HL-60/S4 (cell line): ENCODE measurements around the gene KCNIP4.

ENCODE experiments used
- in situ Hi-C: fragments of 300-500 bp; cut with MboI; formaldehyde crosslinking; loops from 2 replicates; pipeline ENCODE4 v1.14.3; 2022; ENCODE audit warnings: low sequenced_read_pairs

The KCNIP4 gene

DNA sequence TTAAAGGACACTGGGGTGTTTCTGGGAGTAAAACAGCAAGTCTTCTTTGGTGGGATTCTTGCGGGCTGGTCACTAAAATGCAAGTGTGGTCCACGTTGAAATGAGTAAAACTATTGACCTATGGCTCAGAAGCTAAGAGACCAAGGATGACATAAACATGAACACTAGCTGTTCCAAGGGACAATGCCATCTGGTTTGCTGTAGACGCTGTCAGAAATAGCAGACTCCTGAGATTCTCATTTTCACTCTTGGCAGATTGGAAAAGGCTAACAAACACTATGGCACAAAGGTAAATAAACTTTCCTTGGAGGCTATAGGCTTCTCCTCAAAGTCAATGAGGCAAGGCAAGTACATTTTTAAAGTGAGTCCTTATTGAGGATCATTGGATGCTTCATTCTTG, 343.6 kb downstream of the KCNIP4 start:
- in situ Hi-C loops, result no loop called here

DNA sequence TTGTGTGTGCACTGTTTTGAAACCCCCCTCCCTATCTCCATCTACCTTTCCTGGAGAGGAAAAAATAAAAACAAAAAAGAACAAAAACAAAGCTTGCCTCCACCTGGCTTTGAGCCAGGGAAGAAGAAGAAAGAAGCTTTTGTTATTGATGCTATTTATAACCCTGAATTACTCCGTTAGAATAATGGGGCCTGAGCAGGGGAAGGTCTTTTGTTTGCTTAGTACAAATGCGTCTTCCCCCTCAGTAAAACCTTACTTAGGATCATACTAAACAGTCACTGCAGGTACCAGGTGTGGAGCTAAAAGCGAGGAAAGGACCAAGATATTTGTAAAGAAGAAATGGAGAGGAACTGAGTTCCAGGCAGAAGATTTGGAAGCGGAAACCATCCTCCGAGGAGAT, 352.1 kb downstream of the KCNIP4 start:
- in situ Hi-C loops, result no loop called here

DNA sequence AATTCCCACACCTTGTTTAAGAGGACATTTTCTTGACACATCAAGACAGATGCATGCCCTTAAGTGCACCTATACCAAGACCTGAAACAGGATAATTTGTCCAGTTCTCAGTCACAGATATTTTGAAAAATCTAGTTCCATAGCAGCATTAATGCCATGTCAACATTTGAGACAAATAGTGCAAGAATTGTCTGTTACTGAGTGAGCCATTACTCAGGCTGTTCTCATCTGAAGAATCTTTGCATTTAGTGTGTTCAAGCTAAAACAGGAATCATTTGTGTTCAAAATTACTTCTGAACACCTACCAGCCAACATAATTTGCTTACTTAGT, 354.9 kb downstream of the KCNIP4 start:
- in situ Hi-C loops, result no loop called here

DNA sequence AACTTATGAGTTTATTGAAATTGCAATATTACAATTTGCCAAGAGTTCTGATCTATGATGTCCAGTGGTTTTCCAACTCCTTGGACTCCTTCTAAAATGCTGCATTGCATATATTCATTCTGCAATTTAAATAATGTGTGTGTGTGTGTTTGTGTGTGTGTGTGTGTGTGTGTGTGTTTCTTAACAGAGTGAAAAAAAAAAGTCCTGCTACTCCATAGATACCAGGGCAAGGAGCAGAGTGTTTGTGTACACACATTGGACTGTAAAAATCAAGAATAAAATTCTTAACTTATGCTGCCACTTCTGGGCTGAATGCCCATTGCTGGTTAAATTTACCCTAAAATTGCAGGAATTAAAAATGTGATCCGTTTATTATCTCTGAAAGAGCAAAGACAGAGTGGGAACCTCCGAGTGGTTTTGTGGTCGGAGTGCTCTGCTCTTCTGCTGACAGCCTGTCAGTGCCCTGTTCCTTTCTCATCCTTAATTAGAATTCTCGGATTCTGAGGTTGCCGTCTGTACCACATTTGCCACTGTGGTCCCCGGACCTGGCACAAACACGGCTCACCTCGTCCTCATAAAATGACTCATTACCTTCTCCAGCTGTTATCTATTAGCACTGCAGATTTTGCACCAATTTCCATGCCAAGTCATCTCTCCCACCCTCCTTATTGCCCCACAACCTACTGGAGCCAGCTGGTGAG, 355.5 kb downstream of the KCNIP4 start:
- in situ Hi-C loops, result no loop called here

DNA sequence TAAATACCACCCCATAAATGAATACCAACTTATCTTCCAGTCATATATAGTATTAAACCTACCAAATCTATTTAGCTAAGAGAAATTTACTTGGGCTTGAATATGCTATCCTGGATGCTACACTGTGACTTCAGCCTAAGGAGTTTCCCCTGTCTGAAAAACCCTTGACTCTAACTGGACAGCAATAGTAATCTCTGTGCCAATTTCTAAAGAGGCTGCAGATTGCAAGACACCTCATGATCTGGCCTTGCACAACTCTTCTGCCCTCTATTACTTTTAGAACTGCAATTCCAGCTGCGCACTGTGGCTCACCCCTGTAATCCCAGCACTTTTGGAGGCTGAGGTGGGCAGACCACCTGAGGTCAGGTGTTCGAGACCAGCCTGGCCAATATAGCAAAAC, 371.5 kb downstream of the KCNIP4 start:
- in situ Hi-C loops, result no loop called here

DNA sequence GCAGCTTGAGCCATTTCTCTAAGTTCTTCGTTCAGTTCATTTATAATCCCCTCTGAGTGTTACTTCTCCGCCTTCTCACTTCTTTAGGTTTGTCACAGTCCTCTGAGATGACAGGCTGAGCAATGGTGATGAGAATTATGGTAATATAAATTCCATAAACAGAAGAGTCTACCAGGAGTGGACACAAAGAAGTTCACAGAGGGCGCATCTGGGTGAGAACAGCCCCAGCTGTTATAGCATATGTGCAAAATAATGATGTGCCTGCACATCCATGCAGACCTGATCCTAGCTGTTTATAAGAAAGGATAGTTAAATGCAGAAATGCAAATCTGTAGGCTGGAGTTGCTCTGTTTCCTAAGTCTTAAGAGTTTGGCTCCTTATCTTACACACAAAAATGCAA, 377.5 kb downstream of the KCNIP4 start:
- in situ Hi-C loops, result no loop called here

DNA sequence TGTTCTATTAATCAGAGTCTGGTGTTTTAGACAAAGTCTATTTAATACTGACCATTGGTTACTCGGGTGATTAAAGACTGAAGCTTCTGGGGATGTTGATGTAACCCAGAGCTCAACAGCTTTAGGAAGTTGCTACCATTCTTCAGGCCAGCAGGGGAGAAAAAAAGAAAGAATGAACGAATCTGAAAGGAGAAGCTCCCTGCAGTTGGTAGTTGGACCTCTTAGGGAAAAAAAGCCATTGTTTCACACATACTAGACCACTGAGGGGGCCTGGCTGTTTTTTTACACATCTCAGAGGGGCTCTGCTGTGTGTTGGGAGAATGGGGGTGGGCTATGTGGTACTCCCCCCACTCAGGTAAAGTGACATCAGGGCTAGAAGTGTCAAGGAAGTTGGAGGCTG, 378.9 kb downstream of the KCNIP4 start:
- in situ Hi-C loops, result no loop called here

DNA sequence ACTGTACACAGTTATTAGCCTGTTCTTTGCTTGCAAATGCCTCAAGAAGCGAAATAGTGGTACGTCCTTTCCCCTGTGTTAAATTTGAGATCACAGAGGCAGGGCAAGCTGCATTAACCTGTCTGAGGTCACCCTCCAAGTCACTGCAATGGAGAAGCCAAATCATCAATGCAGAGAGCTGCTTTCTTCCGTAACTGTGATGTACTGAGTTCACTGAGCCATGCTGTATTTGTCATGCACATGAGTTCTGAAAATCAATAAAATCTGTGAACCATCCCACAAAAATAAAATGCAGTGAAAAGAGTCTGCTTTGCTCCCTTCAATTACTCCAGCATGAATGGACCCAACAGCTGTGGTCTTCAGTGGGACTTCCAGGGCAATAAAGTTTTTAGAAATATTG, 393.5 kb downstream of the KCNIP4 start:
- in situ Hi-C loops, result no loop called here

DNA sequence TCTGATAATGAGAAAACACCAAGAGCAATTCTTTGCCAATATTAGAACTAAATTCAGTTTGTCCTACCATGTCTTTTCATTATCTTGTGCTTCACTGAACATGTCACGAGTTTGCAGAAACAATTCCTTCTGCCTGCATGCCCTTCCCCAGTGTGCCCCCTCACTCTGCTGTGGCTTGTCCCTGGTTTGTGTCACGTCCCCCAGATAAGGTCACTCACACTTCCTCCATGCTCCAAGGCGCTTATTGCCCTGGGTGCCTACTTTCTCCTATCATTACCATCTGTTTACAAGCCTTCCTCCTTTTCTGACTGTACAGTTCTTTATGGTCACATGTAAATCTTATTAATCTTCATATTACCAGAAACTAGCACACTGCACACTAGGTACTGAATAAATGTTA, 394.1 kb downstream of the KCNIP4 start:
- in situ Hi-C loops, result no loop called here

DNA sequence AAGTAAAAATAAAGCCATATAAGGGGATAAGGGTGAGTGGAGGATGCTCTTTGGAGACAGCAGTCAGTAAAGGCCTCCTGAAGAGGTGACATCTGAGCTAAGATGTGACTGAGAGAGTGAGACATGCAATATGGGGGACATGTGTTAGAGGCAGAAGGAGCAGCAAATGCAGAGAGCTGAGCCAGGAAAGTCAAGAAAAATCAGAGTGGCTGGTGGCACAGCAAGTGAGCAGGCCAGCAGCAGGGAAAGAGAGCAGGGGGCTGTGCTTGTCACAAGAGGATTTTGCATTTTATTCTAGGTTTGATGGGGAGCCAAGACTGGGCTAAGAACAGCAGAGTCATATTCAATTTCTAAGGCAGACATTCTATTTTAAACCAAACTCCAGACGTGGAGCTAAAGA, 394.5 kb downstream of the KCNIP4 start:
- in situ Hi-C loops, result no loop called here

DNA sequence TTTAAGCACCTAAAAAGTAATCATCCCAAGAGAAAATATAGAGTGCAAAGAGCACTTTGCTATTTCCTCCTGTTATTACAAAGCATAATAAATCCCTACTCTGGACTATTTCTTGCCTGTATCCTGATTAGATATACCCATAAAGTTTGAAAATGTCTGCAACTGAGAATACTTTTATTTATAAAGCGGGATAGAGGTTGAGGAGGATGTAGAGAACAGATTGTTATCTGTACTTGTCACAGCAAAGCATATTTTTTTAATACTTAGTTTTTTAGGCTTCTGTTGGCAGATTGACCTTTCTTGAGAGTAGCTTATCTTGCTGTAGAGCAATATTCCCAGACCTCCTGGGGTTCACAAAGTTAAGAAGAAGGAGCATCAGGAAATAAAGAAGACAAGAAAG, 396.1 kb downstream of the KCNIP4 start:
- in situ Hi-C loops, result no loop called here

DNA sequence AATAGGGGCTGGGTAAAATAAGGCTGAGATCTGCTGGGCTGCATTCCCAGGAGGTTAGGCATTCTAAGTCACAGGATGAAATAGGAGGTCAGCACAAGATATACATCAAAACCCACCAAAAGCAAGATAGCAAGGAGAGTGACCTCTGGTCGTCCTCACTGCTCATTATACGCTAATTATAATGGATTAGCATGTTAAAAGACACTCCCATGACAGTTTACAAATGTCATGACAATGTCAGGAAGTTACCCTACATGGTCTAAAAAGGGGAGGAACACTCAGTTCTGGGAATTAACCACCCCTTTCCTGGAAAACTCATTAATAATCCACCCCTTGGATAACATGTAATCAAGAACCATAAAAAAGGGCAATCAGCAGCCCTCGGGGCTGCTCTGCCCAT, 403.6 kb downstream of the KCNIP4 start:
- in situ Hi-C loops, result no loop called here

DNA sequence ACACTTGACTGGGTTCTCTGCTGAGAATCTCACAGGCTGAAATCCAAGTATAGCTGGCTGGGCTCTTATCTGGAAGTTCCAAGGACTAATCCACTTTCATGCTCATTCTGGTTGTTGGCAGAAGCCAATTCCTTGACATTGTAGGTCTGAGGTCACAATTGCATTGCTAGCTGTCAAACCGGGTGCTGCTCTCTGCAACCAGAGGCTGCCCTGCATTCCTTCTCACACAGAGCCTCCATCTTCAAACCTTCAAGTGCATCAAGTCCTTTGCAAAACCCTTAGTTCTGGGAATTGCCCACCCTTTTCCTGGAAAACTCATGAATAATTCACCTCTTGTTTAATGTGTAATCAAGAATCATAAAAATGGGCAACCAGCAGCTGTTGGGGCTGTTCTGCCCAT, 404.2 kb downstream of the KCNIP4 start:
- in situ Hi-C loops, result no loop called here

DNA sequence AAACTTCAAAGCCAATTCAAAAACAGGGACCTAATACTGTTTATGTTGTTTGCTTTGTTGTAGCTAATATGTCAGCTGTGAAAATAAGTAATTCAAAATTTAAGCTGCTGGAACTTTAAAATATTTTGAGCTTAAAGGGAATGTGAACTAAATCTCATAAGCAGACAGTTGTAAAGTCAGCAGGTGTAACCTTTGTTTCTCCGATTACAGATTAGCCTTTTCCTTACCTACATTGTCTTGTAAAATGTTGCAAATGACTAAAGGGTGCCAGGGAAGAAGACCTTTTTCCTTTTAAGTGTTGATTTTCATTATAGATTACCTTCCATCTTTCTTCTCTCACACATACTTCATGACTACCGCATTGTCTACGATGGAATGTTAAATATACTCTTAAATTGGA, 405.1 kb downstream of the KCNIP4 start:
- in situ Hi-C loops, result no loop called here

DNA sequence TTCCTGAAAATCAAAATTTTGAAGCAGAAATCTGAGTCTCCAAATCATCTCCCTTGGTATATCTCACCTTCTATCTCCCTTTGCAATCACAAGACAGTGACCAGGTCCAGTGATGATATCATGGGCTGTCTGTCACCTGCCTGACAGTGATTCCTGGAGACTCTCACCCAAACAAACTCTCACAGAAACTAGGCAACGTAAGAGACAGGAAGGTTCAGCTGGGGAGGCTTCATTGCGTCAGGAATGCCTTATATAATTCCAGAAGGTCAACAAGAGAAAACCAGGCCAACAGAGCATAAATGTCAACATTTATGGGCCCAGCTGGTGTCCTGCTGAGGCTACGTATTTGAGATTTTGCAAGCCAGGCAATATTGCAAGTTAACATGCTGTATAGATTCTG, 412.7 kb downstream of the KCNIP4 start:
- in situ Hi-C loops, result no loop called here

DNA sequence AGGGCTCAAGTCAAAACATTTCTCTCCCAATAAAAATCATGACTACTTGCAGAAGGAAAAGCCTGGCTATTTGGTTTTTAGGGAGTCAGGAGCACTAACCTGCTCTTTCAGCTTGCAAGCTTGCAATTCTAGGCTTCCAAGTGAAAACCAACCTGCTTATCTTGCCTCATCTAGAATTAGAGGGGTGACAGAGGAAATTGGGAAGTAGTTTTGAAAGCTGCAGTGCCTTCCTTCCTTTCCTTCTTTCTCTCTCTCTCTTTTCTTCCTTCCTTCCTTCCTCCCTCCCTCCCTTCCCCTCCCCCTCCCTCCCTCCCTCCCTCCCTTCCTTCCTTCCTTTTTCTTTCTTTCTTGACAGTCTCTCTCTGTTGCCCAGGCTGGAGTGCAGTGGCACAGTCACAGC, 417.5 kb downstream of the KCNIP4 start:
- in situ Hi-C loops, result no loop called here

DNA sequence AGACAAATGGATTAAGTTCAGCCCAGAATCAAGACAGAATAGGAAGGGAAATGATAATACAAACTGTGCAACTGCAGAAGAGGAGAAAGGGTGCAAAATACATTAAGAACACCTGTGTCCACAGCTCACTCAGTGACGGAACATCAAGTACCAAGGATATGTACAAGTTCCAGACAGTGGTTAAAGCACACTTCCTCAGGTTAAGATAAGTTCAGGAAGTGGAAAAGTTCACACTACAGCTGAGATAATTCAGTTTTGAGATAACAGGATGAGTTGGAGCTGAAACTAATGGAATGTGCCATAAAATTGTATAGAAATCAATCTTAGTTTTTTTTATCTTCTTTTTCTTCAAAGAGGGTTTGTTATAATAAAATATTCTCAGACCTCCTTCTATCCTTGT, 419.4 kb downstream of the KCNIP4 start:
- in situ Hi-C loops, result no loop called here

DNA sequence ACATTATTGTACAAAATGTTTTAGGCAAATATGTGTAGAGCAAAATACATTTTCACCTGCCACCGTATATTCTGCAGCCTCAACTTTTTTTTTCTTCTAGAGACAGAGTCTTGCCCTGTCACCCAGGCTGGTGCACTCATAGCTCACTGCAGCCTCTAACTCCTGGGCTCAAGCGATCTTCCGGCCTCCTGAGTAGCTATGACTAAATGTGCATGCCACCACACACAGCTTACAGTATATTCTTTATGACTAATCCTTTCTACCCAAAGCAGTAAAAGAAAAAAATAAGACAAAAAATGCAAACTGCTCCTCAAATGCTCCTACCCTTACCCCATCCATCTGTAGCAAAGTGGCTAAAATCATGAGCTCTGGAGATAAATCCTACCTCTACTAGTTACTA, 426.3 kb downstream of the KCNIP4 start:
- in situ Hi-C loops, result loop anchor here (25.0 kb wide), 1 partner anchor 240 kb away; no protein-coding TSS in a partner anchor

DNA sequence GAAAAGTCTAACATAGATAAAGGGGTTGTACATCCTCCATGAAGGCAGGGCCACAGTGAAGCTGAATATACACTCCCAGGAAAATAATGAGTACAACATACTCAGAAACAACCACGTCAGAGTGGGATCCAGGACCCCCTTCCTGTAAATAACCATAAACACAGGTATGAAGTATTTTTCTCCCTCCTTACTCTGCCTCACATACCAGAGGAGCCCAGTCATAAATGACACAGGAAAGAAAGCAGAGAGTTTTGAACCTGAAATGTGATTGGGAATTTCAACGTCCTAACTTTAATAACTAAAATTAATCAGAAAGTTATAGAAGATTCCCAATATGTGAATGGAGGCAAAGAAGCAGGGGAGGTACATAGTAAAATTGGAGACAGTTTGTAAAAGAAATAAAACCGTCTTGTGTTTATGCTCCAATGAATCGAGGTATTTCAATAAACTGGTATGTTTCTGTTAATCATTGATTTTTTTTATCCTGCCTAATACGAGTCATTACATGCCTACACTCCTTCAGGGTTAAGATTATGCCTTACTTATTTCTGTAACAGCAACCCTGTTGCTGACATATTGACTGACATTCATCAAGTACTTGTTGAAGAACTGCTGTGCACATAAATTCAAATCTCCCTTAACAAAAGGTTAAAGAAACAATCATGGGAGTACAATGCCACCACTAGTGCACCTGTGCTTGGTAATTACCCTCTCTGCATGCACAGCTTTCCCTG, 431.3 kb downstream of the KCNIP4 start:
- in situ Hi-C loops, result loop anchor here (25.0 kb wide), 1 partner anchor 245 kb away; no protein-coding TSS in a partner anchor

DNA sequence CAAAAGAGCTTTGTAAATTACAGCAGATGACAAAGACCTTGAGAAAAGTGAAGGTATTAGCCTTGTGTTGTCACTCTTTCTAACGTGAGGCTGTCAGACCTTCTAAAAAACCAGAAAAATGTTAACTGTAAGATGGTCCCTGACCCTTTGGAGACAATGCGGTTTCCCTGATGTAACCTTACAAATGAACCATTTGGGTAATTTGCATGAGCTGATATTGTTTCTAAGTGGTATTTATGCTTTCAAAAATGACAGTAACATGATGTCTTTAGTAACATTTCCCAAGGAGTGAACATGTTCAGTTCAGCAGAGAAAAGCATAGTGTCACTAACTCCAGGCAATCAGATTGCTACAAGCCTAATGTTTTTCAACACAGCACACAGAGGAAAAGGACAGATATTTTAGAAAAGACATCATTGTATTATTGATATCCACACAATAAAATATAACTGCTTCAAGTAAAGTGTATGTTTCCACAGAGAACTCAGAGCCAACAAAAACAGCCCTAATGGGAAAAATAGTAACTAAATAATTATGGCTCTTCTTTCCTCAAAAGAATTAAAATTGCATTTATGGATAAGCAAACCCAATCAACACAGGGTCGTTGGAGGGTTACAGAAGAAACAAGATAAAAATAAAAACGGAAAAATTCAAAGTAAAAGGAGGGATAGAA, 434.4 kb downstream of the KCNIP4 start:
- in situ Hi-C loops, result loop anchor here (25.0 kb wide), 1 partner anchor 248 kb away; no protein-coding TSS in a partner anchor

DNA sequence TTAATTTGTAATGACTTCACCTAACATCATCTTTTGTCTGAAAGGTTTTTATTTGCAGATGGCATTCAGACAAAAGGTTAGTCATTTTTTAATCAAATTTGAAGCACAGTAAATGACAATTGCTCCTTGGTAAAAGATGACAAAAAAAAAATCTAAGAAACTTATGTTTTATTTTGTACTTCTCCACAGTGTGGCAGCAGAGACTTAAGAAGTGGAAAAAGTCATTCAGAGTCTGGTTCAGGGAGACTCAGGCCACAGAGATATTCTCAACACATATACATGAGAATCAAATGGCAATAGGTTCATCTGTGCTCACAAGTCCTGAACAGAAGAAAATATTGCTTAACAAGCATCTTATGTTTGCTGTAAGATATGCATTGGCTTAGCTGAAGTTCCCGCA, 436.2 kb downstream of the KCNIP4 start:
- in situ Hi-C loops, result loop anchor here (25.0 kb wide), 1 partner anchor 250 kb away; no protein-coding TSS in a partner anchor

DNA sequence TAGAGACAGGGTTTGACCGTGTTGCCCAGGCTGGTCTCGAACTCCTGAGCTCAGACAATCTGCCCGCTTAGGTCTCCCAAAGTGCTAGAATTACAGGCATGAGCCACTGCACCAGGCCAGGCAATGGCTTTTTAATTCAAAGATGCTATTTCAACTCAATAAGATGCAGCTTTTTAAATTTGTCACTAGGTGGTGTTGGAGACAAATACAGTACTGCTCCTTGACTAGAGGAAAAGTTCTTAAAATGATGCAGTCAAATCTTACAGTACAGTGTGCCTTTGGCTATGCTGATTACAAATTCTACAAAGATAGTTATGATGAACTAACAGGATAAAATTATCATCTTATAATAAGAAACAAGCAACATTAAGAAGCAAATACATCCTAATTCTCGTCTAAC, 441.1 kb downstream of the KCNIP4 start:
- in situ Hi-C loops, result loop anchor here (25.0 kb wide), 1 partner anchor 255 kb away; no protein-coding TSS in a partner anchor
